ENCODE data around the gene NUP93. TPM values are rescaled to one million over a fixed set of nuclear protein-coding genes. Genes with fewer than 3 reads are reported as not detected.

NUP93 gene
- total RNA-seq, 2 experiments from 2014 or later, result 126 to 129 TPM

DNA sequence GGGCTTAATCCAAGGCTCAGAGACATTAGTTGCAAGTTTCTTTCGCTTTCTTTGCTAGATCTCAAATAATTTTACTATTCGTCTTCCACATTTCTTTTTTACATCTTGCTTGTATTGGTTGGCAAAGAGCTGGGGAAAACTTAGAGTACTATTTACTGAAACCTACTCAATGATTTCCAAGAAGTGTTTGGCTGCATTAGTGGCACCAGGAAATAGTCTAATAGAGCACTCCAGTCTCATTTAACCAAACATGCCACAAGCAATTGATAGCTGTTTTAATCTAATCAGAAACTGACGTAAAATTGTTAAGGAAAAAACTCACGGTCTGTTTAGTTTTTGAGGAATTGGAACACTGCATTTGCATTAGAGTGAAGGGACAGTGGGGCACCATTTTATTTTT, 29.0 kb downstream of the NUP93 start:
- ATAC-seq, result no peak
- H3K9me3 Mint-ChIP-seq (ENCODE audit: low read depth), result no peaks in the 10 kb centered on the region
- DNase-seq, result no peak
- no peak overlapping the region for H3K27ac Mint-ChIP-seq
- H3K27me3 Mint-ChIP-seq, result no peaks in the 10 kb centered on the region
- CTCF ChIA-PET, result no interaction called here
- H3K36me3 Mint-ChIP-seq, result peaks cover 62% of the 10 kb centered on the region
- H3K4me1 Mint-ChIP-seq, result peaks cover 25% of the 10 kb centered on the region
- H3K4me3 Mint-ChIP-seq, result no peak overlapping the region

- H3K27me3 Mint-ChIP-seq, result no peaks in the 10 kb centered on the region
- H3K36me3 Mint-ChIP-seq, result peaks cover 36% of the 10 kb centered on the region
- no peak for ATAC-seq
- no peak overlapping the region for H3K27ac Mint-ChIP-seq
- CTCF ChIA-PET, result no interaction called here
- peaks cover 22% of the 10 kb centered on the region for H3K4me1 Mint-ChIP-seq
- H3K9me3 Mint-ChIP-seq (ENCODE audit: low read depth), result no peaks in the 10 kb centered on the region
- no peak for DNase-seq
- H3K4me3 Mint-ChIP-seq, result no peak overlapping the region
Measured at GRCh38 chr16:56763291-56763916, 33.5 kb downstream of the NUP93 start.

DNA sequence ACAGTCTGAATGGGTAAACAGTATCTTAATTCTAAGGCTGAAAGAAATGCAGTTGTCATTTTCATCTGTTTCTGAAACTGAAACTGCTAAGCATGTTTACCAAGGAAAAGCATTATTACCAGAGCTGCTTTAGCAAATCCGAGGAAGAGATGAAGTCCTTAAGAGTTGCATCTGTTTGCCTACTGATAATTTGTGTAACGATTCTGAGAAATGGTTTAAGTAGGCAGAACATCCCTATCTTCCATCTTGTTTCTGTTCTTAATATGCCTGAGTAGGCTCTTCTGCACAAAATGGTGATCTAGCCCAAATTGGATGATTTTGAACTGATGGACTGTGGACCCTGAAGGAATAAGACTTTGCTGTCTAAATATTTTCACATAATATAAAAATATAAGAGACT, 34.9 kb downstream of the NUP93 start:
- no peaks in the 10 kb centered on the region for H3K9me3 Mint-ChIP-seq (ENCODE audit: low read depth)
- CTCF ChIA-PET, result no interaction called here
- H3K4me3 Mint-ChIP-seq, result no peak overlapping the region
- H3K27ac Mint-ChIP-seq, result peak overlapping the region; percentile 25
- no peaks in the 10 kb centered on the region for H3K27me3 Mint-ChIP-seq
- peaks cover 21% of the 10 kb centered on the region for H3K4me1 Mint-ChIP-seq
- ATAC-seq, result no peak
- H3K36me3 Mint-ChIP-seq, result peaks cover 24% of the 10 kb centered on the region
- DNase-seq, result no peak

DNA sequence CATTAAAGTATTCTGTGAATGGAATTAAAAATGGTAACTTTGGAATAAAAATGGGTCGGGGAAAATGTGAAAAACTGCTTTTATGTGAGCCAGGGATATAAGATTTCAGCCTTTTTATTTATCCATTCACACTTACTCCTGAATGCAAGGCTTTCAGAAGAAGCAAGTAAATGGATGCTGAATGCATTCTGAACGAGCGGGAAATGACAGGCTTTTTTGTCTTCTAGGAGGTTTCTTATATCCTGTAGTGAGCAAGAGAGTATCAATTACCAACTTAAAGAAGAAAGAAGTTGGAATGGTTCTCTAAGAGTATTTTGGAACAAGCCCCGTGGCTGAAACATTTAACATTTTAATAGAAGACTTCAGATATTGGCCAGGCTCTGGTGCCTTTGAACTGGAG, 36.0 kb downstream of the NUP93 start:
- no peaks in the 10 kb centered on the region for H3K9me3 Mint-ChIP-seq (ENCODE audit: low read depth)
- CTCF ChIA-PET, result interaction anchor here (0.5 kb wide), 1 partner anchor 125 kb away, joined by 3 read pairs; no protein-coding TSS in a partner anchor
- peaks cover 22% of the 10 kb centered on the region for H3K4me1 Mint-ChIP-seq
- H3K36me3 Mint-ChIP-seq, result peaks cover 14% of the 10 kb centered on the region
- H3K27ac Mint-ChIP-seq, result no peak overlapping the region
- DNase-seq (no peak), ATAC-seq (no peak)
- no peaks in the 10 kb centered on the region for H3K27me3 Mint-ChIP-seq
- H3K4me3 Mint-ChIP-seq, result no peak overlapping the region

- Mint-ChIP-seq H3K27ac (no peak overlapping the region), H3K4me1 (peaks cover 33% of the 10 kb centered on the region), H3K9me3 (ENCODE audit: low read depth) (no peaks in the 10 kb centered on the region), H3K27me3 (no peaks in the 10 kb centered on the region), H3K36me3 (peaks cover 10% of the 10 kb centered on the region), H3K4me3 (no peak overlapping the region)
- CTCF ChIA-PET, result no interaction called here
- ATAC-seq (no peak), DNase-seq (no peak)
Measured at GRCh38 chr16:56767024-56767423, 37.1 kb downstream of the NUP93 start.

GRCh38 chr16:56769677-56770076, 39.7 kb downstream of the NUP93 start:
- CTCF ChIA-PET, result interaction anchor here (1.2 to 2.5 kb wide), 3 partner anchors 9 to 99 kb away, joined by 4 to 7 read pairs (median 4); no protein-coding TSS in a partner anchor
- no peak overlapping the region for H3K27ac Mint-ChIP-seq

GRCh38 chr16:56771558-56772279, 41.8 kb downstream of the NUP93 start:
- ATAC-seq, result peak; percentile 53

More at GRCh38 chr16:56769677-56770076, 39.7 kb downstream of the NUP93 start:
- DNase-seq, result no peak
- Mint-ChIP-seq H3K27me3 (no peaks in the 10 kb centered on the region), H3K4me1 (peaks cover 35% of the 10 kb centered on the region), H3K9me3 (ENCODE audit: low read depth) (no peaks in the 10 kb centered on the region), H3K36me3 (peaks cover 3% of the 10 kb centered on the region), H3K4me3 (no peak overlapping the region)
- ATAC-seq, result no peak

GRCh38 chr16:56773532-56773931, 43.6 kb downstream of the NUP93 start:
- Mint-ChIP-seq H3K4me3 (no peak overlapping the region), H3K27me3 (no peaks in the 10 kb centered on the region), H3K9me3 (ENCODE audit: low read depth) (no peaks in the 10 kb centered on the region), H3K27ac (no peak overlapping the region), H3K36me3 (peaks cover 3% of the 10 kb centered on the region), H3K4me1 (peaks cover 29% of the 10 kb centered on the region)
- DNase-seq (no peak), ATAC-seq (no peak)
- CTCF ChIA-PET, result interaction anchor here (0.8 to 1.1 kb wide), 3 partner anchors 12 to 197 kb away, joined by 3 to 4 read pairs (median 3); no protein-coding TSS in a partner anchor

More at GRCh38 chr16:56771558-56772279, 41.8 kb downstream of the NUP93 start:
- no peaks in the 10 kb centered on the region for H3K27me3 Mint-ChIP-seq
- no peak for DNase-seq
- peak overlapping the region; percentile 40 for H3K4me3 Mint-ChIP-seq
- CTCF ChIA-PET, result interaction anchor here (0.8 kb wide), 1 partner anchor 14 kb away, joined by 3 read pairs; no protein-coding TSS in a partner anchor
- H3K4me1 Mint-ChIP-seq, result peaks cover 29% of the 10 kb centered on the region
- peak overlapping the region; percentile 67 for H3K27ac Mint-ChIP-seq
- peaks cover 3% of the 10 kb centered on the region for H3K36me3 Mint-ChIP-seq
- no peaks in the 10 kb centered on the region for H3K9me3 Mint-ChIP-seq (ENCODE audit: low read depth)

- peaks cover 29% of the 10 kb centered on the region for H3K4me1 Mint-ChIP-seq
- no peak overlapping the region for H3K4me3 Mint-ChIP-seq
- CTCF ChIA-PET, result interaction anchor here (0.6 to 1.1 kb wide), 4 partner anchors 12 to 343 kb away, joined by 3 to 4 read pairs (median 3); no protein-coding TSS in a partner anchor
- DNase-seq (no peak), ATAC-seq (no peak)
- no peak overlapping the region for H3K27ac Mint-ChIP-seq
- H3K27me3 Mint-ChIP-seq, result no peaks in the 10 kb centered on the region
- peaks cover 3% of the 10 kb centered on the region for H3K36me3 Mint-ChIP-seq
- no peaks in the 10 kb centered on the region for H3K9me3 Mint-ChIP-seq (ENCODE audit: low read depth)
Measured at GRCh38 chr16:56774016-56774680, 44.2 kb downstream of the NUP93 start.

DNA sequence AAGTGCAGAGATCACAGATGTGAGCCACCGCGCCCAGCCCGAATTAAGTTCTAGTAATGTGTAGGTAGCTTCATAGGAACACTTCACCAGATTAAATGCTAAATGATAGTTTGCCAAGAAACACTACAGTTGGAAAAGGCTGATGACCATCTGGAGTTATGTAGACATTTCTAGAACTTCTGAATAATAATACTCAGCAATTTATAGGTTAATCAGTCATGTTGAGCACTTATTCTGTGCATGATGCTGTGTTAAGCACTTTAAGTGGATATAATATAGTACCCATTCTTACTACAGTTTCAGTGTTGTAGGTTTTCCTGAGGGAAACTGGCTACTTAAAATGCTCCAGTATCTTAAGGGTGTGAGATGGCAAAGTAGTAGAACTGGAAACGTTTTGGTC, 45.2 kb downstream of the NUP93 start:
- H3K27me3 Mint-ChIP-seq, result peaks cover 2% of the 10 kb centered on the region
- H3K4me1 Mint-ChIP-seq, result peaks cover 37% of the 10 kb centered on the region
- no peaks in the 10 kb centered on the region for H3K9me3 Mint-ChIP-seq (ENCODE audit: low read depth)
- CTCF ChIA-PET, result no interaction called here
- no peak overlapping the region for H3K27ac Mint-ChIP-seq
- ATAC-seq, result no peak
- peaks cover 2% of the 10 kb centered on the region for H3K36me3 Mint-ChIP-seq
- no peak overlapping the region for H3K4me3 Mint-ChIP-seq
- no peak for DNase-seq

GRCh38 chr16:56776562-56776961, 46.6 kb downstream of the NUP93 start:
- no peak overlapping the region for H3K27ac Mint-ChIP-seq
- H3K4me3 Mint-ChIP-seq, result no peak overlapping the region
- CTCF ChIA-PET, result interaction anchor here (0.9 to 1.2 kb wide), 3 partner anchors 176 to 215 kb away, joined by 3 to 4 read pairs (median 3); no protein-coding TSS in a partner anchor
- DNase-seq, result no peak
- peaks cover 2% of the 10 kb centered on the region for H3K36me3 Mint-ChIP-seq
- H3K27me3 Mint-ChIP-seq, result peaks cover 3% of the 10 kb centered on the region
- peaks cover 42% of the 10 kb centered on the region for H3K4me1 Mint-ChIP-seq
- no peak for ATAC-seq
- H3K9me3 Mint-ChIP-seq (ENCODE audit: low read depth), result no peaks in the 10 kb centered on the region

GRCh38 chr16:56777001-56777400, 47.1 kb downstream of the NUP93 start:
- H3K27me3 Mint-ChIP-seq, result peaks cover 3% of the 10 kb centered on the region
- ATAC-seq (no peak), DNase-seq (no peak)
- H3K4me3 Mint-ChIP-seq, result no peak overlapping the region
- H3K36me3 Mint-ChIP-seq, result peaks cover 2% of the 10 kb centered on the region
- H3K27ac Mint-ChIP-seq, result no peak overlapping the region
- no peaks in the 10 kb centered on the region for H3K9me3 Mint-ChIP-seq (ENCODE audit: low read depth)
- peaks cover 42% of the 10 kb centered on the region for H3K4me1 Mint-ChIP-seq
- CTCF ChIA-PET, result interaction anchor here (0.9 to 2.6 kb wide), 5 partner anchors 13 to 215 kb away, joined by 3 to 7 read pairs (median 4); no protein-coding TSS in a partner anchor

DNA sequence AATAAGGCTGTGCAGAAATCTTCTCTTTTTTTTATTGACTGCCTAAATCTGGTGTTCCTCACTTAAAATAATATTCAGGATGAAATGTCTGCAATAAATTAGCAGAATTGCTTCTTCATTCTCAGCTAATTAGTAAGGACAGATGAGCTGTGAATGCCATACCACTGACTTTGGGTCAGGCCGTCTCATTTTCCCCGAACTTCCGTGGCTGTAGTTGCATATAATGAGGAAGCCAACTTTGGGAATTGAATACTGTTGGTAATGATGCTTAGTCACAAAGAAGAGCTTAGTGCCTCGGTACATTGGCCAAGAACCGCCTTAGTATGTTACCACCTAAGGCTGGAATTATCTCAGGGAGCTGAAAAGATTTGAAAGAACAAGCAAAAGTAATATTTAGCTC, 47.6 kb downstream of the NUP93 start:
- peaks cover 3% of the 10 kb centered on the region for H3K27me3 Mint-ChIP-seq
- ATAC-seq (no peak), DNase-seq (no peak)
- no peak overlapping the region for H3K4me3 Mint-ChIP-seq
- H3K9me3 Mint-ChIP-seq (ENCODE audit: low read depth), result no peaks in the 10 kb centered on the region
- peaks cover 40% of the 10 kb centered on the region for H3K4me1 Mint-ChIP-seq
- CTCF ChIA-PET, result interaction anchor here (0.9 to 2.6 kb wide), 7 partner anchors 9 to 216 kb away, joined by 3 to 7 read pairs (median 4); no protein-coding TSS in a partner anchor
- H3K27ac Mint-ChIP-seq, result no peak overlapping the region
- H3K36me3 Mint-ChIP-seq, result peaks cover 2% of the 10 kb centered on the region
